ENCODE measurements around the gene ZC2HC1B. TPM values are rescaled to one million over a fixed set of nuclear protein-coding genes. Genes with fewer than 3 reads are reported as not detected.
A peak's percentile ranks its signal among the peaks of the same experiment; 100 is the strongest.

The ZC2HC1B gene
- total and polyA plus RNA-seq, 9 of the 15 experiments (the other 6 are each of a cell fraction or from before 2014, with no cell fraction given), result not detected

GRCh38 chr6:143842902-143843676, 21.2 kb upstream of the ZC2HC1B start, which contains the start of gene LTV1 (continued):
- TF ChIP-seq FOXK2 (conservative IDR thresholded peaks at IDR 0.05 in 1 of 2, IDR thresholded peaks at IDR 0.05 in 1 of 2; ENCODE audit: low read depth in 2 of 2) (peak; percentile 75 to 80), BMI1 (IDR thresholded peaks at IDR 0.05; ENCODE audit: low read length) (peak; percentile 85), ZFP30 (CRISPR knock-in tag; IDR thresholded peaks at IDR 0.05; ENCODE audit: borderline replicate concordance) (no peak), CEBPB (tag; IDR thresholded peaks at IDR 0.05) (no peak), ZNF717 (CRISPR knock-in tag; IDR thresholded peaks at IDR 0.05) (0 out of 2 replicates have a peak, but pooled peaks have one; percentile 59), NEUROD1 (IDR thresholded peaks at IDR 0.05; ENCODE audit: borderline replicate concordance, low read depth, low read length, partially characterized antibody) (peak; percentile 77), TEAD1 (CRISPR knock-in tag; IDR thresholded peaks at IDR 0.05) (peak; percentile 43 to 91; a peak in 3 of 4 replicates), NR4A1 (CRISPR knock-in tag; IDR thresholded peaks at IDR 0.05) (peak; percentile 87), NR4A1 (tag; IDR thresholded peaks at IDR 0.05) (no peak), SAP30 (IDR thresholded peaks at IDR 0.05; ENCODE audit: borderline replicate concordance, insufficient read depth, low read depth, low read length, poor library complexity, severe bottlenecking) (peak; percentile 99), TAF1 (IDR thresholded peaks at IDR 0.05; ENCODE audit: control insufficient read depth, extremely low read depth, insufficient read depth, low read length, severe bottlenecking) (peak; percentile 89), BRD4 (IDR thresholded peaks at IDR 0.05) (peak; percentile 87), SUPT5H (IDR thresholded peaks at IDR 0.05) (peak; percentile 89), POLR2H (tag; IDR thresholded peaks at IDR 0.05; ENCODE audit: low read depth) (peak; percentile 89), PATZ1 (CRISPR knock-in tag; IDR thresholded peaks at IDR 0.05; ENCODE audit: borderline replicate concordance) (0 out of 2 replicates have a peak, but pooled peaks have one; percentile 68), FOXJ2 (tag; IDR thresholded peaks at IDR 0.05) (no peak), HOMEZ (CRISPR knock-in tag; IDR thresholded peaks at IDR 0.05) (no peak), TAF9B (IDR thresholded peaks at IDR 0.05; ENCODE audit: partially characterized antibody) (peak; percentile 57), HCFC1 (IDR thresholded peaks at IDR 0.05; ENCODE audit: low read depth, low read length) (peak; percentile 66), GABPA (tag; conservative IDR thresholded peaks at IDR 0.05; ENCODE audit: low read depth) (peak; percentile 95), NR2C2 (CRISPR knock-in tag; IDR thresholded peaks at IDR 0.05) (peak; percentile 89), NR2C2 (tag; IDR thresholded peaks at IDR 0.05) (peak; percentile 57), RAD21 (CRISPR knock-in tag; conservative IDR thresholded peaks at IDR 0.05 in 1 of 2, IDR thresholded peaks at IDR 0.05 in 1 of 2) (peak; percentile 17 to 27; a peak in 3 of 4 replicates), ZNF121 (CRISPR knock-in tag; conservative IDR thresholded peaks at IDR 0.05) (no peak), CBX1 (IDR thresholded peaks at IDR 0.05; ENCODE audit: low read depth) (peak; percentile 95)

Data from K562 (cell line).